GM19452 (cell line): ENCODE data around the gene GSX1.
"Not testable (repeated sequence)": the region's sequence is repeated elsewhere in the genome, so short reads cannot be mapped to it uniquely, and the experiment has no call there.

Experiments used
- ATAC-seq: cut with Tn5 transposase; IDR thresholded peaks from one replicate; pipeline ENCODE4 v1.9.1; 2021; ENCODE audit not compliant: unreplicated experiment

Gene GSX1

DNA sequence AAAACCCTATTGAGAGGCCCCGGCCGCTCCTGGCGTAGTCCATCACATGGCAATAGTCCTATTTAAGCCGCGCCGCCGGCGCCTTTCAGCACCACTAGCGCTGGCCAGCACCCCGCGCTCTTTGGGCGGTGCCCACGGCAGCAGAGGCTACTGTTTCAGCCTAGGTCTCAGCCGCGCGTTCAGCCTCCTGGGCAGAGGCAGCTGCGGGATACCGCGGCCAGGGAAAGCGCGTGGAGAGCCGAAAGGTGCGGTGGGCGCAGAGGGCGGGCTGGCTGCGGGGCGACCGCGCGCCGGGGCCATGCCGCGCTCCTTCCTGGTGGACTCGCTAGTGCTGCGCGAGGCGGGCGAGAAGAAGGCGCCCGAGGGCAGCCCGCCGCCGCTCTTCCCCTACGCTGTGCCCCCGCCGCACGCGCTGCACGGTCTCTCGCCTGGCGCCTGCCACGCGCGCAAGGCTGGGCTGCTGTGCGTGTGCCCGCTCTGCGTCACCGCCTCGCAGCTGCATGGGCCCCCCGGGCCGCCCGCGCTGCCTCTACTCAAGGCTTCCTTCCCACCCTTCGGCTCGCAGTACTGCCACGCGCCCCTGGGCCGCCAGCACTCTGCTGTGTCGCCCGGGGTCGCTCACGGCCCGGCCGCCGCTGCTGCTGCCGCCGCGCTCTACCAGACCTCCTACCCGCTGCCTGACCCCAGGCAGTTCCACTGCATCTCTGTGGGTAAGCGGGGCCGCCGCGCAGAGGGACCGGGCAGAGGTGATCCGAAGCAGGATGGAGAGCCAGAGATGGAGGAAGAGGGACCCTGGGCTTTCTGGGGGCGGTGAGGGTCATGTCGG, at the start of gene GSX1:
TSS of gene GSX1 (plus strand) at position 91 of the 826 bp plus-strand sequence. CDS start at position 299, 208 bp downstream.
- no peak for ATAC-seq

DNA sequence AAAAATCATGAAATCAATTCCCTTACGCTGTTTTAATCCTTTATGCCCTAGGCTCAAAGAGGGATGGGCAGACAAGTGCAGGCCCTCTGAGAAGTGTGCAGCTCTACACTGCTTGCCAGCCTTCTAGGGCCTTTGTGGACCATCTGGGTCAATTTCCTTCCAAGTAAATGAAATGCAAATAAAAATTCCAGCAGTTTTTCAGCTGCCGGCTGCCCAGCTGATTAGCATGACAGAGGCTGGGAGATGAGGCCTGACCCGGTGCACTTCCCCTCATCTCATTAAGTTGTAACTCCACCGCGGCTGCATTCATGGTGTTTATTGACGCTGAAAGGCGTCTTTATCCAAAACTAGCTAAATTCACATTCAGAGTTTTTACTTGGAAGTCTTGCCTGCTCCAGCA, 47.5 kb upstream of the GSX1 start:
- no peak for ATAC-seq

DNA sequence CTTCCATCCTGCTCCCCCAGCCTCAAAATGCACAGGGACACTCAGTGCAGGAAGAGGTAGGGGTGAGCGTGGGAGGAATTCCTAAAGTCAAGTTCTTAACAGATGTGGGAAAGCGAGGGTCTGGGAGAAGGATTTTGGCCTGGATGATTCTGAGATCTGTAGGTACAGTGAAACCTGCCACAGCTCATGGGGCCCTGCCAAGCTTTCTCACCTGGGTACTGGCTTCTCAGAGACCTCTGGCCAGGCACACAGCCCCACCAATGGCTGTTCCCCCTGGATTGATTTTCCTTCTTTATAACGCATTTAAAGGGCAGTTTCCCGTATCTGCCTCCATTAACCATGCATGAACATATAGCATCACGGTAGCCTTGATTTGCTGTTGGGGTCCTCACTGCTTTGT, 47.0 kb upstream of the GSX1 start:
- no peak for ATAC-seq

DNA sequence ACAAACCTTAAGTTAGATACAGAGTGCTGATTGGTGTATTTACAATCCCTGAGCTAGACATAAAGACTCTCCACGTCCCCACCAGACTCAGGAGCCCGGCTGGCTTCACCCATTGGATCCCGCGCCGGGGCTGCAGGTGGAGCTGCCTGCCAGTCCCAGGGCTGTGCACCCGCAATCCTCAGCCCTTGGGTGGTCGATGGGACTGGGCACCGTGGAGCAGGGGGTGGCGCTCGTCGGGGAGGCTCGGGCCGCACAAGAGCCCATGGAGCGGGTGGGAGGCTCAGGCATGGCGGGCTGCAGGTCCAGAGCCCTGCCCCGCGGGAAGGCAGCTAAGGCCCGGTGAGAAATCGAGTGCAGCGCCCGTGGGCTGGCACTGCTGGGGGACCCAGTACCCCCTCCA, 44.1 kb upstream of the GSX1 start:
- not testable (repeated sequence) for ATAC-seq

DNA sequence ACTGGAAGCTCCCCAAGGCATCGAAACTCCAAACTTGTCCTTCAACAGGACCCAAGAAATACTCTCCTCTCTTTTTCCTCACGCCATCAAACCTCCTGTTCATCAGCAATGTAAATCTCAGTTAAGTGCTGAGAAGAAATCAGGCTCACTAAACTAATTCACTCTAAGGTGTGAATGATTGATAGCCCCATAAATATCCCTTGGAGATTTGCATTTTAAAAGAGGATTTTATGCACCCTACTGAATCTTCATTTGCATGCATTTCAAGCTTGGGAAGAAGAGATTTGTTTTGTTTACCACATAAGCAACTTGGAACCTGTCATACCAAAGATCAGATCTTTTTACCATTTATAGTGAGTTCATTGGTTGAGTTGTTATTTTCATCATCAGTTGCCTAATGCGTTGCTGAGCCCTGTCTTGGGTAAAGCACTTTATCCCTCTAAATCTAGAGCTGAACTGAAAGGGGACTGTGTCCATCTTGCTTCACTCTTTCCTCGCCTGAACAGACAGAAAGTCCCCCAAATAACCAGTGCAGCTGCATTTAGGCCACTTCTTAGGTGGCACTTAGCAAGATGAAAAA, 40.2 kb upstream of the GSX1 start:
- ATAC-seq: no peak

DNA sequence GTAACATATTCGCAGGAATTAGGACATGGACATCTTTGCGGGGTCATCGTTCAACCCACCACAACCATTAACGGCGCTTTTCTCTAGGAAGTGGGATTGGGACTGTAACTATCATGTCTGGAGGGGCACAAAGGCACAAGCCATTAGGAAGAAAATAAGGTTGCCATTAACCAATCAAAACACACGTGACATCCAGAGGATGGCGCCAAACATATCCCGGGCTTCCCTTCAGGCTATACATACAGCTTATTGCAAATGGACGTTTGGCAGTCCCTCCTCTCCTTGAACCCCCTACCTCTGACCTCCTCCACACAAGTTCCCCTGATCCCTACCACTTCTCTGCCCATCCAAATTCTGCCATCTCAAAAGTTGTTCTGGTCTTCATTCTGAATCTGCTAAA, 26.6 kb upstream of the GSX1 start:
- no peak for ATAC-seq

DNA sequence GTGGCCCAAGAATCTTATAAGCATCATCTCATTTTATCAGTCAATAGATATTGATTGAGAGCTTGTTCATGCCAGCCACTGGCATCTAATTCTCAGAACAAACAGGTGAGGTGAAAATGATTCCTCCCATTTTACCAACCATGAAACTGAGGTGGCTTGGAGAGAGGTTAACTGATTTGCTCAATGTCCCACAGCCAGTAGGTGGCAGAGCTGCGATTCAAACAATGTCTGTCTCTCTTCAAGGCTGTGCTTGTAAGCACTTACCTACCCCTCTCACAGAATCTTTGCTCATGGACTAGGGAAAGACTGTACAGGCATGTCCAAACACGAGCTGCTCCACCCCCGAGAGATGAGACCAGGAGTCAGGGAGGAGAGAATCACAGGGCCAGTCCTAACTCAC, 21.5 kb upstream of the GSX1 start:
- no peak for ATAC-seq

DNA sequence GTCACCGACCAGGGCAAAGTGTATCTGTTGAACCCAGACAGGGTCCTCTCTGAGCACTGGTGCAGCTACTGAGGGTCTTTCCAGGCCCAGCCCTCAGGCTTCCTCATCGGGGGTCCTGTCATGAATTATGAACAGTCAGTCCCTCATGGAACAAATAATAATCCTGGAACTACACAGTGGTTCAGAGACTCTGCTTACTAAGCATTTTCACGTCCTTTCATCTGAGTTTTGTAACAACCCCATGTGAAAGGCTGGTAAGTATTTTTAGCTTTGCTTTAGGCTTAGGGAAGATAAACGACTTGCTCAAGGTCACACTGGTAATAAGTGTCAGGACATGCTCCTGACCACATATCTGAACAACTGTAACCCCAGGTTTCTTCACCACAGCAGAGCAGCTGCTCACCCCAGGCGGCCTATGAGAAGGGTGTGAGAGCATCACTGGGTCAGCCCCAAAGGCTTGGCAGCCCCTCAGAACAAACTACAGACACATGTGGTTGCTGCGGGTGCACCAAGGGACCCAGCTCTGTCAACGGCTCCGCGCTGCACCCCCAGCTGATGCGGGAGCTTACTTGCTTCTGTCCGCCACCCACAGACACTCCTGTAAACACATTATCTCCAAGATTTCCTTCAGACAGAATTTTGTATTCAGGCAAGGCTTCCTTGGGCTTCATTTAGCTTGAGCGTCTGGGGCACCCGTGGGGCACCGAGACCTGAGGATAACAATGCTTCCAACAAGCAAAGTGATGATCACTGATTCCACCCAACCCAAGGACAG, 19.4 kb upstream of the GSX1 start:
- no peak for ATAC-seq

DNA sequence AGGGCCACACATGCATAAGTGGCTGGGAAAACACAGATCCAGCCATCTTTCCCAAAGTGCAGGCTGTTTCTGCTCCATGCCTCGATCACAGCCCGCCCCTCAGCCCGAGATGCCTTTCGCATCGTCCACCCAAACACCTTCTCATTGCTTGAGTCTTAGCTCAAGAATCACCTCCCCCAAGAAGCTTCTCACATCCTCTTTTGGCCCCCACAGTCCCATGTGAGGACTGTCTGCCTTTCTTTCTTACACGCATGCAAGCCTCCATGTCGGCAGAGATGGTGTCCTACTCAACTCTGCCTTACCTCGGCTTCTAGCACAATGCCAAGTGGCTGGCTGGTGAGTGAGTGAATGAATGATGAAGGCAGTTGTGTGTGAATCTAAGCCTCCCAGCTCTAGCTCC, 18.1 kb upstream of the GSX1 start:
- no peak for ATAC-seq

DNA sequence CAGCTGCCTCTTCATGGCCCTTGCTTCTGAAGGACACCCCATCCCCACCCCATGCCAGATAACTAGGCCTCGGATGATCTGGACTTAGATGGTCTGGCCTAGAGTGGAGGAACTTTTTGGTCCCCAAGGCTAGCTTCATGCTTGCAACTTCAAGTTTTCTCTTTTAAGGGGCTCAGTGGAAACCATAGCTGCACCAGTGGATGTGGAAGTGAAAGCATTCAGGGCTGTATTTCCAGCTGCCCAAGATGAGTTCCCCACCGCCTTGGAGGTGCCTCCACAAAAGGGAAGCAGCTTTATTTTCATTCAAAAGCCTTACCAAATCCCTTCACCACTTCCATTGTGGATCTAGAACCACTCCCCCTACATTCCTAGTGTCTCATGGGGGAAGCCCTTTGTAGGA, 17.6 kb upstream of the GSX1 start:
- ATAC-seq: no peak

DNA sequence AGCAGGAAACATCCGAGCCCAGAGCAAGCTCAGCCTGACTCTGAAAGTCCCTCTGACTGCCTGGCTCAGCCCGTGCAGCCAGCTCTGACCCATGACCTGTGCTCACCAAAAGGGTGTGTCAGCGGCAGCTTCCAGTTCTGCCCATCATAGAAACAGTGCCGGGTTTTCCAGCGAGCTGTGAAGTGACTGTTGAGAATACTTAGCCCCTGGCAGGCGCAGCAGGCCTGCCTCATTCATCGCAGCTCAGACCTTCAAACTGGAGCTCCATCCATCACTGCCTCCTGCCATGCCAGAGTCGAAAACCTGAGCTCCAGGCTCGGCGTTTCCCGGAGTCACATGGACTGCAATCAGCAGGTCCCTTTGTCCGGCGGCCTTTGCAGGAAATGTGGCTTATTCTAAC, 16.3 kb upstream of the GSX1 start:
- ATAC-seq: no peak

DNA sequence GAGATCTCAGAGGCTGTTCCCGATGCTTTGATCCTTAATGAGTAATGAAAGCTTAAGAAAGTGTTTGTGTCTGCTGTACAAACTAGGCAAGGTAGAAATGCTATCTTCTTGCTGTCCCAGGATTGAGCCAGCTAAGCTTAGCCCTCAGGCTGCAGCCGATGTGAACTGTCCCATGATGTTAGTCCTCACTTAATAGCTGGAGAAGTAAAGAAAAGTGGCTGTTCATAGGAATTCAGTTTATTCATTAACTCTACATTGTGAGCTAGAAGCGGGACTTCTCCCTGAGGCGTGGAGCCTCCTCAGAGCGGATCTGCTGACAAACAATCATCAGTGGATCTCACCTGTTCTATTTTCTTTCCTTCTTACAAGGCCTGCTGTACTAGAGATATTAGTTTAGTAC, 10.1 kb upstream of the GSX1 start:
- ATAC-seq: no peak

DNA sequence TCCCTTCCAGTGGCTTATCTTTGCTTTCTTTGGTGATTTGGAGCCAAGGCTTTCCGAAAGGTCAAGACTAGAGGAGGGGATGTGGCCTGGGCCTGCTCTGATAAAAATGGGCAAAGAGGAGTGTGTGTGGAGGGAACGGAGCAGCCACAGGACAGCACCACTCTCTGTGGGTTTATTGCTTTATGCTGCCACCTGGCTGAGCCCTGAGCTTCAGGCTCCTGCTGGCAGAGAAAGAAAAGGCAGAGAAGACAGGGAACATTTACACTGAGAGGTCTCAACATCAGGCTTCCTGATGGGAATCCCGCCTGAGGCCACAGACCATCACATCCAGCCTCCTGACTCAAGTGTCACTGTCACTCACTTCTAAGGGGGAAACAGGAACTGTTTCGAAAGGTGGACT, 9.2 kb upstream of the GSX1 start:
- ATAC-seq: no peak

DNA sequence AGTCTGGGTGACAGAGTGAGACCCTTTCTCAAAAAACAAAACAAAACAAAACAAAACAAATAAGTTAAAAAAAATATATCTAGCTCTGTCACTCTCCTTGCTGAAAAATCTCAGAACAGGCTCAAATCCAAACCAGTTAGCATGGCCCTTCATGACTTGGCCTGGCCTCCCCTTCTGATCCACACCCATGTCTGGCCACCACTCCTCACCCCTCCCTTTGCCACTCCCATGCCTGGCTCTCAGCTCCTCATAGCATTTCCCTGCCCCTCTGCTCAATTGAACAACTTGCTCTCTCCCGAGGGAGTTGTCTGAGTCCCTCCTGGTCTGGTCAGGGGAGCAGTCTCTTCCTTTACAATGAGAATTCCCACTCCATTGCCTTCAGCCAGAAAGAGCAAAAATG, 4.0 kb upstream of the GSX1 start:
- ATAC-seq: no peak

DNA sequence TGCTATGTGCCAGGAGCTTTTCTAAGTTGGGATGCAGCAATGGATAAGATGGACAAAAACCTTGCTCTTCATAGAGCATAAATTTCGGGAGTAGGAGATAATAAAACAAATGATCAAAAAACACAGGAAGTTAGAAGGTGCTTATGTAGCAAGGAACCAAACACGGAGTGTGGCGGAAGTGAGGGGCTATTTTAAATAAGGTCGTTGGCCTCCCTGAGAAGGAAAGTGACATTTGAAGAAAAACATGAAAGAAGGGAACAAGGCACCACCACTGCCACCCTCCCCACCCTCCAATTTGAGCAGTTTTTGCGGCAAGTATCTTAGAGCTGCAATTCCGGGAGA, 3.2 kb upstream of the GSX1 start:
- no peak for ATAC-seq

DNA sequence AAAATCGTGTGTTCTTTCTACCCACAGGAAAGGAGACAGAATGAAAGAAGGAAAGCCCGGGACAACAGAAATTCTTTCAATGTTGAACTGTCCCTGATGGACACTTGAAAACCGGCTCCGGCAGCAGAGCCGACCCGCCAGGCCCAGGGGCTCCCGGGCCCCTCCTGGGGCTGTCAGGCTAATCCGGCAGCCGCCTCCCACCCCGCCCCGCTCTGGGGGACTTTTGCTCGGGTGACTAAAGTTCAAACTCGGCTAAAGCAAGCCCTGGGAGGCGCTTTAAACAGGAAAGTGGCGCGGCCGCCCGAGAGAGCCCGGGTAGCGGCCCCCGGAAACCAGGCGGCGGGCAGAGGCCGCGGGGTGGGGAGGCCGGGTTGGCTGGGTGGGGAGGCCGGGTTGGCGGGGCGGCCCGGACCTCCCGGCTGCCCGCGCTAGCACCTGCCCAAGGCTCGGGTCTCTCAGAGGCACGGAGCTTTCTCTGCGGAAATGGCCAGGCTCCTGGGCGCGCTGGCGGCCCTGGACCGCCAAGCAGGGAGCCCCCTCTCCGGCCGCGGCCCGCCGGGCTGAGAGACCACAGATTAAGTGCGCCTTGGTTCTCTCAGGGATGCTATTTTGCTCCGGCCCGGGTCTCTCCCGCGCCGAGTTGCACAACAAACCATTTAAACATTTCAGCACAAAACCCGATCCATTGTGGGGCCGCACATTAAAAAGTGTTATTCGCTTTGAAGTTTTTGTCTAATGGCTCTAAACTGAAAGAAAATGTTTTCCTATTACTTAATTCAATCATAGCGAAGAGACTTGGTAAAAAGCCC, 2.6 kb upstream of the GSX1 start:
- ATAC-seq: no peak

DNA sequence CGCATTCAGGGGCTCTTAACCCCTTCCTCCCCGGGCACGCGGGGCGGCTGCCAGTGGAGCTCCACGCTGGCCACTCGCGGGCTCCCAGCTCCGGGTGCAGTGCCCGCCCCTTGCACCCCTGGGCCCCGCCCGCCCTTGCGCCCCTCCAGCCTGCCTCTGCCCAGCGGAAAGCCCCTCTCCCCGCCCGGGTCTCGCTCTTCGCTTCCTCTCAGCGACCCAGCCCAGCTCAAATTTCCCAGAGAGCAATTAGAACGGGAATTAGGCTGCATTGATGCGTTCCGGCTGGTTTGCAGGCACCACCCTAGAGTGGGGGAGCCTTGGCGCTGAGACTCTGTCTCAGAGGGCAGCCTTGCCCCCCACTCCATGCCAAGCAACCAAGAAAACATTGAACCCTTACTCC, 1.8 kb upstream of the GSX1 start:
- no peak for ATAC-seq

DNA sequence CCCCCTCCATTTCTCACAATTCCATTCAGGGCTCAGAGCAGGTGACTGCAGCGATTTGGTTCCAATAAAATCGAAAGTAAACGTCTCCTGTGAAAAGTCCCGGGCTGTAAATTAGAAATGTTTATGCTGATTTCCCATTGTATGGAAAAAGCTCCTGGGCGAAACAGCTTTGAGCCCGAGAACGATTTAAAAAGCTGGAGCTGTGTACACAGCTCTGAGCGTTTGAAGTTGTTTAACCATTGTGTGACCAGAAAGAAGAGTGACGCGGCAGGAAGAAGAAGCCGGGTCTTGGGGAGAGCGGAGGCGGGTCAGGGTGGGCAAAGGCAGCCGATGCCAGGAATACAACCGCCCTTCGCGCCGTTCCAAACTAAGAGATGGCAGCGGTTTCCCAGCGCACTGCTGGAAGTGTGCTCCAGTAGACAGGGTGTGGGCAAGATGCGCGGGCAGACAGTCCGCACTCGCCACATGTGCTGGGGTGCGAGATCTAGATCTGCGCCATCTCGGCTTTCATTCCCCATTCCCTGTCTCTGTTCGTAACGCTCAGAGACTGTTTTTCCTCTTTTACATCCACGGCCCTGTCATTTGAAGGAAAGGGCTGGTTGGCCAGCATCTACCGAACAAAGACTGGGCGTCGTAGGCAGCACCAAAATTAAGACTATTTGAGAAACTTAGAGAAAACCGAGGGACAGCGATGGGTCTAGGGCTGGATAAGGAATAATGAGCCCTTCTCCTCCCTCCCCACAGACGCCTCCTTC, 960 bp upstream of the GSX1 start:
- ATAC-seq: no peak

DNA sequence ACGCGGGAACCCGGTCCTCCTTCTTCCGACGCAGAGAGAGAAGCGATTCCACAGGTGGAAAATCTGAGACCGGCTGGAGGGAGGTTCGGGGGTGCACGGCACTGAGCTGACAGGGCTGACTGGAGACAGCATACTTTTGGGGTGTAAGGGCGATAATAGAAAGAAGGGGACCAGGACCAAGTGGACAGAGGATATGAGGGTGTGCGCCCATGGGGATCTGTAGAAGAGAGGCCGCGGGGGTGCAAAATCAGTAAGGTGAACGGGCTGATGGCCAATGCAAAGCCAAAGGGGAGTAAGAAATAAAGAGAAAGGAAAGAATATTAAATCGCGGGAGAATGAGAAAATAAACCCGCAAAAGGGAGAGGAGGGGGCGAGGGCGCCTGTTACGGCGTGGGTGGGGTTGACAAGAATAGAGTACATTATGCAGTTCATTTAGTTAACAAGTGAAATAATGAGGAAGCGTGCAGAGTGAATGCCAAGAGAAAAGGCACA, 336 bp upstream of the GSX1 start:
- no peak for ATAC-seq

DNA sequence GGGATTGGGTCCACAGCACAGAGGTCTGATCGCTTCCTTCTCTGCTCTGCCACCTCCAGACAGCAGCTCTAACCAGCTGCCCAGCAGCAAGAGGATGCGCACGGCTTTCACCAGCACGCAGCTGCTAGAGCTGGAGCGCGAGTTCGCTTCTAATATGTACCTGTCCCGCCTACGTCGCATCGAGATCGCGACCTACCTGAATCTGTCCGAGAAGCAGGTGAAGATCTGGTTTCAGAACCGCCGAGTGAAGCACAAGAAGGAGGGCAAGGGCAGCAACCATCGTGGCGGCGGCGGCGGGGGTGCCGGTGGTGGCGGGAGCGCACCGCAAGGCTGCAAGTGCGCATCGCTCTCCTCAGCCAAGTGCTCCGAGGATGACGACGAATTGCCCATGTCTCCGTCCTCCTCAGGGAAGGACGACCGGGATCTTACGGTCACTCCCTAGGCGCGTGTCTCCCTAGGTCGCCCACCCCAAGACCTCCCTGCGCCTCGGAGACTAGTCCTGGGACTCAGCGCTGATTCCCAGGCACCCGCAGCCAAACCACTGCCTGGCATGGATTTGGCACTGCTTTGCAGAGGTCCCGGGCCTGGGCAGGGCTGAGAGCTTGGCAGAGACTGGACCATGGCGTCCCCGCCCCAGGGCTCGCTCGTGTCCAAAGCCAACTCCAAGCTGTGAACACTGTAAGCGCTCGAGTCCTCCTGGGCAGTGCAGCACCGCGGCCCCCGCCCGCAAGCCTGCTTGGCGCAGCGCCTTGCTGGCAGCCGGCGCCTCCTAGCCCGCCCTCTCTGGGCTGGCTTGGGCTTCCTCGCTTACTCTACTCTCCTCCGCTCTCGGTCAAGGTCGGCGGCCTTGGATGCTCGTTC, 1.5 kb downstream of the GSX1 start:
- ATAC-seq: no peak
